ENCODE results near the gene FGD6.
"Not testable (repeated sequence)": the region's sequence is repeated elsewhere in the genome, so short reads cannot be mapped to it uniquely, and the experiment has no call there.

FGD6 gene

GRCh38 chr12:95241761-95242506 lies 24.7 kb upstream of the FGD6 start:
- Histone ChIP-seq H3K9ac (ENCODE audit: low read depth, low read length) (no peak overlapping the region), H3K4me1 (ENCODE audit: insufficient read depth, low read length) (no peaks in the 10 kb centered on the region), H3K36me3 (ENCODE audit: insufficient read depth, low read length) (0 out of 2 replicates have a peak, but pooled peaks cover 2% of the 10 kb centered on the region), H3K9me3 (ENCODE audit: control insufficient read depth, insufficient read depth, low read length) (no peaks in the 10 kb centered on the region)

DNA sequence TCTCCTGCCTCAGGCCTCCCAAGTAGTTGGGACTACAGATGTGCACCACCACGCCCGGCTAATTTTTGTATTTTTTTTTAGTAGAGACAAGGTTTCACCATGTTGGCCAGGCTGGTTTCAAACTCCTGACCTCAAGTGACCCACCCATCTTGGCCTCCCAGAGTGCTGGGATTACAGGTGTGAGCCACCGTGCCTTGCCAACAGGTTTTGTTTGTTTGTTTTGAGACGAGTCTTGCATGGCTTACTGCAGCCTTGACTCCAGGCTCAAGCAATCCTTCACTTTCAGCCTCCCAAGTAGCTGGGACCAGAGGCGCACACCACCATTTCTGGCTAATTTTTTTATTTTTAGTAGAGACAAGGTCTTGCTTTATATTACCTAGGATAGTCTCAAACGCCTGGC lies 23.9 kb upstream of the FGD6 start:
- H3K4me1 ChIP-seq (ENCODE audit: insufficient read depth, low read length) = not testable (repeated sequence)

DNA sequence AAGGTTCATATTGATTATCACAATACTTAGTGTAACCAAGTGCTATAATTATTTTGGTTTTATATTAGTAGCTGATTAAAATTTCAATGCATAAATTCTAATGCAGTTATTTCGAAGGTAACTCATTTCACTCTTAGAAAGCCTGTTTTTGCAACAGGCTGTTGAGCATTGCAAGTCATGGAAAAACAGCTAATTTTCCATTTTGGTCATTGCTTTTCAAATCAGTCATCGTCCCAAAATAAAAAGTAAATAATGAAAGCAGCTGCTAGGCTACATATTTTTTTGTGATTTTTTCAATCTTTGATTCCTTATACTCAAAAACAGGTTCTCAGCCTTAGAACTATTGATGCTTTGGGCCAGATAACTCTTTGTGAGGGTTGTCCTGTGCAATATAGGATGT lies 23.3 kb upstream of the FGD6 start:
- 0 out of 2 replicates have a peak, but pooled peaks cover 2% of the 10 kb centered on the region for H3K36me3 ChIP-seq (ENCODE audit: insufficient read depth, low read length)
- no peaks in the 10 kb centered on the region for H3K9me3 ChIP-seq (ENCODE audit: control insufficient read depth, insufficient read depth, low read length)
- H3K4me1 ChIP-seq (ENCODE audit: insufficient read depth, low read length) = no peaks in the 10 kb centered on the region
- no peak overlapping the region for H3K9ac ChIP-seq (ENCODE audit: low read depth, low read length)

More for the DNA sequence above, 23.9 kb upstream of the FGD6 start:
- not testable (repeated sequence) for H3K9me3 ChIP-seq (ENCODE audit: control insufficient read depth, insufficient read depth, low read length); H3K36me3 ChIP-seq (ENCODE audit: insufficient read depth, low read length); H3K9ac ChIP-seq (ENCODE audit: low read depth, low read length)

GRCh38 chr12:95239835-95240234 lies 22.6 kb upstream of the FGD6 start:
- H3K4me1 ChIP-seq (ENCODE audit: insufficient read depth, low read length); H3K9me3 ChIP-seq (ENCODE audit: control insufficient read depth, insufficient read depth, low read length); H3K9ac ChIP-seq (ENCODE audit: low read depth, low read length); H3K36me3 ChIP-seq (ENCODE audit: insufficient read depth, low read length): not testable (repeated sequence)

GRCh38 chr12:95239216-95239615 lies 21.9 kb upstream of the FGD6 start:
- 0 out of 2 replicates have a peak, but pooled peaks cover 2% of the 10 kb centered on the region for H3K36me3 ChIP-seq (ENCODE audit: insufficient read depth, low read length)
- H3K9ac ChIP-seq (ENCODE audit: low read depth, low read length) = no peak overlapping the region
- no peaks in the 10 kb centered on the region for H3K4me1 ChIP-seq (ENCODE audit: insufficient read depth, low read length)
- H3K9me3 ChIP-seq (ENCODE audit: control insufficient read depth, insufficient read depth, low read length) = no peaks in the 10 kb centered on the region

GRCh38 chr12:95238150-95238549 lies 20.9 kb upstream of the FGD6 start:
- Histone ChIP-seq H3K4me1 (ENCODE audit: insufficient read depth, low read length) (no peaks in the 10 kb centered on the region), H3K36me3 (ENCODE audit: insufficient read depth, low read length) (0 out of 2 replicates have a peak, but pooled peaks cover 2% of the 10 kb centered on the region)

DNA sequence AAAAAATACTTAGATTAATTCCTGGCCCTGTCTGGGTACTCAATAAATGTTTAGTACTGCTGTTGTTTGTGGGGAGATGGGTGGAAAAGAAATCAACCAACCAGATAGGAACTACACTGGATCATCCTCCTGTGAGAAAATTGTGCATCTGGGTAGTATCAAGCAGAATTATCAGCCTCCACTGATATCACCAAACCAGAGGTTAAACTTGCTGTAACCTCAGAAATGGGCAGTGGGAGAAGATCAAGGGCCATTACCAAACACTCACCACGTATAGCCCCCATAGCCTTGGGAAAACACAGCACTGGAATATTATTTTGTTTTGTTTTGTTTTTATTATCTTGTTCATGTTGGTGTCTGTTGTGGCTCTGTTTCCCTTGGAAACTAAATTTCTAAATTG lies 20.0 kb upstream of the FGD6 start:
- no peak overlapping the region for H3K9ac ChIP-seq (ENCODE audit: low read depth, low read length)
- H3K36me3 ChIP-seq (ENCODE audit: insufficient read depth, low read length) = 0 out of 2 replicates have a peak, but pooled peaks cover 2% of the 10 kb centered on the region
- peaks cover 4% of the 10 kb centered on the region; the same call in 1 of the 2 replicates for H3K9me3 ChIP-seq (ENCODE audit: control insufficient read depth, insufficient read depth, low read length)
- no peaks in the 10 kb centered on the region for H3K4me1 ChIP-seq (ENCODE audit: insufficient read depth, low read length)

More at GRCh38 chr12:95238150-95238549, 20.9 kb upstream of the FGD6 start:
- Histone ChIP-seq H3K9me3 (ENCODE audit: control insufficient read depth, insufficient read depth, low read length) (no peaks in the 10 kb centered on the region), H3K9ac (ENCODE audit: low read depth, low read length) (no peak overlapping the region)

GRCh38 chr12:95235621-95236020 lies 18.4 kb upstream of the FGD6 start:
- not testable (repeated sequence) for H3K4me1 ChIP-seq (ENCODE audit: insufficient read depth, low read length); H3K9ac ChIP-seq (ENCODE audit: low read depth, low read length); H3K36me3 ChIP-seq (ENCODE audit: insufficient read depth, low read length)

DNA sequence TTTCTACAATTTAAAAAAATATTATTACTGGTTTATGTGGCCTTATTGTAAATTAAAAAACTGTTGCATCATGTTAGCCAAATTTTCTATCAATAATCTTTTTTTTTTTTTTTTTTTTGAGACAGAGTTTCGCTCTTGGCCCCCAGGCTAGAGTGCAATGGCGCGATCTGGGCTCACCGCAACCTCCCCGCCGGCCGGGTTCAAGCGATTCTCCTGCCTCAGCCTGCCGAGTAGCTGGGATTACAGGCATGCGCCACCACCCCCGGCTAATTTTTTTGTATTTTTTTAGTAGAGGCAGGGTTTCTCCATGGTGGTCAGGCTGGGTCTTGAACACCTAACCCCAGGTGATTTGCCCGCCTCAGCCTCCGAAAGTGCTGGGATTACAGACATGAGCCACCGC lies 16.9 kb upstream of the FGD6 start:
- not testable (repeated sequence) for H3K36me3 ChIP-seq (ENCODE audit: insufficient read depth, low read length); H3K9me3 ChIP-seq (ENCODE audit: control insufficient read depth, insufficient read depth, low read length); H3K9ac ChIP-seq (ENCODE audit: low read depth, low read length); H3K4me1 ChIP-seq (ENCODE audit: insufficient read depth, low read length)

More at GRCh38 chr12:95235621-95236020, 18.4 kb upstream of the FGD6 start:
- H3K9me3 ChIP-seq (ENCODE audit: control insufficient read depth, insufficient read depth, low read length) = not testable (repeated sequence)

DNA sequence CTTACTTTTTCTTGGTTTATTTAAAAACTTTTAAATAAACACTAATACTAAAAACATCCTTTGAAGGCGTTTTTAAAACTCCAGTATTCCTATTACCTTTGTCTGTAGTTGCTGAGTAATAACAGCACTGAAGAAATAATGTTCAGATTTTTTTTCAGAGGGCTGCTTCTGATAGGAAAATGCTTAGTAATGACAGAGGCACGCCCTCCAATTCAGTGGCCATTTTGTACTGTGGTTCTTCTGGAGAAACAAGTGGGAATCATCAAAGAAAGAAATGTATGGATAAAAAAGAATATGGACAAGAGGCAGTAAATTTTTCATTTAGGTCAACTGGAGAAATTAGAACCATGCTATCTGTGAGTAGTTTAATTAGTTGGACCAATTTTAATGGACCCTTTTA lies 13.9 kb upstream of the FGD6 start:
- H3K9ac ChIP-seq (ENCODE audit: low read depth, low read length) = no peak overlapping the region

GRCh38 chr12:95230313-95230712 lies 13.0 kb upstream of the FGD6 start:
- peaks cover 4% of the 10 kb centered on the region; the same call in 1 of the 2 replicates for H3K9me3 ChIP-seq (ENCODE audit: control insufficient read depth, insufficient read depth, low read length)
- H3K4me1 ChIP-seq (ENCODE audit: insufficient read depth, low read length) = 0 out of 2 replicates have a peak, but pooled peaks cover 3% of the 10 kb centered on the region
- H3K9ac ChIP-seq (ENCODE audit: low read depth, low read length) = no peak overlapping the region
- H3K36me3 ChIP-seq (ENCODE audit: insufficient read depth, low read length) = no peaks in the 10 kb centered on the region

More for the DNA sequence above, 13.9 kb upstream of the FGD6 start:
- no peaks in the 10 kb centered on the region for H3K36me3 ChIP-seq (ENCODE audit: insufficient read depth, low read length)
- 0 out of 2 replicates have a peak, but pooled peaks cover 3% of the 10 kb centered on the region for H3K4me1 ChIP-seq (ENCODE audit: insufficient read depth, low read length)
- peaks cover 4% of the 10 kb centered on the region; the same call in 1 of the 2 replicates for H3K9me3 ChIP-seq (ENCODE audit: control insufficient read depth, insufficient read depth, low read length)

- Histone ChIP-seq H3K9ac (ENCODE audit: low read depth, low read length) (no peak overlapping the region), H3K36me3 (ENCODE audit: insufficient read depth, low read length) (no peaks in the 10 kb centered on the region), H3K4me1 (ENCODE audit: insufficient read depth, low read length) (0 out of 2 replicates have a peak, but pooled peaks cover 3% of the 10 kb centered on the region), H3K9me3 (ENCODE audit: control insufficient read depth, insufficient read depth, low read length) (peaks cover 4% of the 10 kb centered on the region; the same call in 1 of the 2 replicates)
These were observed 12.4 kb upstream of the FGD6 start for GRCh38 chr12:95229636-95230035.

DNA sequence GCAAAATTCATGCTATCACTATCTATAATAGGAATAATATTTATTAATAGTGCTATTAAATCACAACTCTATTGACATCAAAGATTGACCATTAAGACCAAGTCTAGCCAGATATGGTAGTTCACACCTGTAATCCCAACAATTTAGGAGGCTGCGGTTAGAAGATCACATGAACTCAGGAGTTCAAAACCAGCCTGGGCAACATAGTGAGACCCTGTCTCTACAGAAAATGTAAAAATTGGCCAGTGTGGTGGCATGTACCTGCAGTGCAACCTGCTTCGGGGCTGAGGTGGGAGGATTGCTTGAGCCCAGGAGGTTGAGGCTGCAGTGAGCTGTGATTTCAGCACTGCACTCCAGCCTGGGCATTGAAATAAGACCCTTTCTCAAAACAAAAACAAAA lies 11.3 kb upstream of the FGD6 start:
- H3K4me1 ChIP-seq (ENCODE audit: insufficient read depth, low read length) = 0 out of 2 replicates have a peak, but pooled peaks cover 3% of the 10 kb centered on the region
- H3K36me3 ChIP-seq (ENCODE audit: insufficient read depth, low read length) = no peaks in the 10 kb centered on the region
- no peak overlapping the region for H3K9ac ChIP-seq (ENCODE audit: low read depth, low read length)
- H3K9me3 ChIP-seq (ENCODE audit: control insufficient read depth, insufficient read depth, low read length) = peaks cover 4% of the 10 kb centered on the region; the same call in 1 of the 2 replicates

DNA sequence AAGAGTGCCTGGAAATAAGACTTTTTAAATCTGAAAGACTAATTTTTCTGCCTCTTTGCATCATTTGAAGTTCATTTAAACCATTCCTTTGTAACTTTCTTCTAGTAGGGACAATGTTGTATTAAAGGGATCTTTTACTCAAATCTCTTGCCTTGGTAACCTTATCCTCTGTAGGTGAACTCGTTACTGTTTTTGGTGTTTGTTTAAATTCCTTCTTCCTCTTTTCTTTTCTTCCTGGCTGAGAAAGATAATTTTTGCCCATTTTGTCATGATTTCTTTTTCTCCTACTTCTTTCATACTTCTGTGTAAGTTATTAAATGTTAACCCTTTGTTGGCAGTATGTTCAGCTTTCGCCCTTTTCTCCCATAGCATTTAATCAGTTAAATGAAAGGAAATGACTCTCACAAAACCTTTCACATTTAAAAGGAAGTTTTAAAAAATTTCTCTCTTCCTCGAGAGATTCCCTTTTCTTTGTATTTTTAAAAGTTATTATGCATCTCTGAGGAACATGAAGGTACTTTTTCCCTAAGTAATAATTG lies 10.6 kb upstream of the FGD6 start:
- H3K9ac ChIP-seq (ENCODE audit: low read depth, low read length) = no peak overlapping the region
- H3K4me1 ChIP-seq (ENCODE audit: insufficient read depth, low read length) = 0 out of 2 replicates have a peak, but pooled peaks cover 3% of the 10 kb centered on the region
- peaks cover 3% of the 10 kb centered on the region; the same call in 1 of the 2 replicates for H3K9me3 ChIP-seq (ENCODE audit: control insufficient read depth, insufficient read depth, low read length)
- H3K36me3 ChIP-seq (ENCODE audit: insufficient read depth, low read length) = no peaks in the 10 kb centered on the region
